Prostate gland (tissue), 2 donors: ENCODE measurements around the gene NOXA1.

Source experiments
- CTCF ChIP-seq, 4 experiments: fragments of 200-600 bp in 2 of 4; fragments of 450-650 bp in 2 of 4; sonication (generic) in 2 of 4; IDR thresholded peaks; 1 replicate in 3 of 4; 2 replicates in 1 of 4; pipeline ENCODE4 v1.5.1; 2016 to 2019; ENCODE audit warnings: antibody characterized with exemption in 4 of 4, mild to moderate bottlenecking in 2 of 4, moderate library complexity in 2 of 4
- POLR2A ChIP-seq: fragments of 450-650 bp; IDR thresholded peaks from one replicate; pipeline ENCODE4 v1.6.1; 2016; ENCODE audit warnings: antibody characterized with exemption, mild to moderate bottlenecking

GRCh38 chr9:137402746-137403145, 20.4 kb upstream of the NOXA1 start:
- no peak for TF ChIP-seq CTCF (IDR thresholded peaks at IDR 0.05)
- no peak for TF ChIP-seq POLR2A
